Measurements from ENCODE around the gene CD109.
"Not testable (repeated sequence)": the region's sequence is repeated elsewhere in the genome, so short reads cannot be mapped to it uniquely, and the experiment has no call there.

Gene CD109

DNA sequence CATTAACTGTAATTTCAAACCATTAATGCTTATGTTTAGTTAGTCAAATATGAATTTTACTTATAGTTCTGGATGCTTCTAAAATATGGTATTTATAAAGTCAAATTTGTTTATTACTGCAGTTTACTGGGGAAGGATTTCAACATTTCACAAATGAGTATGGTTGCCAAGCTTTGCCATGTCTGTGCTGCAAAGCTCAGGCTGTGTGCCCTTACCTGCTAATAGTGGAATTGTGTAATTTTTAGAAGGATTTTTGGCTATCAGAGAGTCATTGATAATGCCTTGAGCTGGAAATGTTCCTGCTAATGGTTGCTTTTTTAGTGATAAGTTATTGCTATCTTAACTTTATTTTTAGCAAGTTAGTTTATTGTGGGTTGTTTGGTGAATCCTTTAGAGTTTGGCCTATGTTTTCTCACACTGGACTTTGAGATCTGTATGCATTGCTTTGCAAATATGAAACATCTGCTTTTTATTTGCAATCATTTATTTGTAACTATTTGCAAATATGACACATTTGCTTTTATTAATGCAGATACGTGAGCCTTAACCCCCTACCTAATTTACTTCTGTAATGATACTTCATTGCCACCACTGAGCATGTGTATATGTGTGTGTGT, 105.8 kb downstream of the CD109 start:
- TF ChIP-seq POLR2A (IDR thresholded peaks at IDR 0.05; ENCODE audit: extremely low read depth, insufficient read length), result no peak
- TF ChIP-seq, protein P1, sequence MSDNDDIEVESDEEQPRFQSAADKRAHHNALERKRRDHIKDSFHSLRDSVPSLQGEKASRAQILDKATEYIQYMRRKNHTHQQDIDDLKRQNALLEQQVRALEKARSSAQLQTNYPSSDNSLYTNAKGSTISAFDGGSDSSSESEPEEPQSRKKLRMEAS (IDR thresholded peaks at IDR 0.05; ENCODE audit: low read depth, low read length), result no peak
- TF ChIP-seq, protein P2, sequence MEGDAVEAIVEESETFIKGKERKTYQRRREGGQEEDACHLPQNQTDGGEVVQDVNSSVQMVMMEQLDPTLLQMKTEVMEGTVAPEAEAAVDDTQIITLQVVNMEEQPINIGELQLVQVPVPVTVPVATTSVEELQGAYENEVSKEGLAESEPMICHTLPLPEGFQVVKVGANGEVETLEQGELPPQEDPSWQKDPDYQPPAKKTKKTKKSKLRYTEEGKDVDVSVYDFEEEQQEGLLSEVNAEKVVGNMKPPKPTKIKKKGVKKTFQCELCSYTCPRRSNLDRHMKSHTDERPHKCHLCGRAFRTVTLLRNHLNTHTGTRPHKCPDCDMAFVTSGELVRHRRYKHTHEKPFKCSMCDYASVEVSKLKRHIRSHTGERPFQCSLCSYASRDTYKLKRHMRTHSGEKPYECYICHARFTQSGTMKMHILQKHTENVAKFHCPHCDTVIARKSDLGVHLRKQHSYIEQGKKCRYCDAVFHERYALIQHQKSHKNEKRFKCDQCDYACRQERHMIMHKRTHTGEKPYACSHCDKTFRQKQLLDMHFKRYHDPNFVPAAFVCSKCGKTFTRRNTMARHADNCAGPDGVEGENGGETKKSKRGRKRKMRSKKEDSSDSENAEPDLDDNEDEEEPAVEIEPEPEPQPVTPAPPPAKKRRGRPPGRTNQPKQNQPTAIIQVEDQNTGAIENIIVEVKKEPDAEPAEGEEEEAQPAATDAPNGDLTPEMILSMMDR (IDR thresholded peaks at IDR 0.05; ENCODE audit: low read depth, low read length), result no peak
- TF ChIP-seq MYC (IDR thresholded peaks at IDR 0.05; ENCODE audit: low read depth, low read length), result no peak
- no peak overlapping the region for H3K4me3 ChIP-seq (ENCODE audit: low read depth, low read length)
- DNase-seq (ENCODE audit: low read depth), result no peak

DNA sequence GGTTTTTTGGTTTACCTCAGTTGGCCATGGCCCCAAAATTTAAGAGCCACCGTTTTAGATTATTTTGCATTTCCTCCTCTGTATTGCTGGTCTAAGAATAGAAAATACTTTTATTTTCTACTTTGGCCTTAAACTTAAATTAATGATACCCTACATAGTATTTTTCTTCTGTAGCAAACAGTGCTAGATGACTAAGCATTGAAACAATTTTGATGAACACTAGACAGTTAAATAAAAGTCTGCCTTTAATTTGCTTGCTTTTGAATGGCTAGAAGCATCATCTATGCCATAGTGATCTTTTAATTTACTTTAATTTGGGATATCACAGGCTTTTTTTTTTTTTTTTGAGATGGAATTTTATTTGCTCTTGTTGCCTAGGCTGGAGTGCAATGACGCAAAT, 106.4 kb downstream of the CD109 start:
- no peak for DNase-seq (ENCODE audit: low read depth)
- TF ChIP-seq POLR2A (IDR thresholded peaks at IDR 0.05; ENCODE audit: extremely low read depth, insufficient read length) (no peak), MYC (IDR thresholded peaks at IDR 0.05; ENCODE audit: low read depth, low read length) (no peak)
- TF ChIP-seq, protein P1 (IDR thresholded peaks at IDR 0.05; ENCODE audit: low read depth, low read length), result no peak
- TF ChIP-seq, protein P2 (IDR thresholded peaks at IDR 0.05; ENCODE audit: low read depth, low read length), result no peak
- no peak overlapping the region for H3K4me3 ChIP-seq (ENCODE audit: low read depth, low read length)

DNA sequence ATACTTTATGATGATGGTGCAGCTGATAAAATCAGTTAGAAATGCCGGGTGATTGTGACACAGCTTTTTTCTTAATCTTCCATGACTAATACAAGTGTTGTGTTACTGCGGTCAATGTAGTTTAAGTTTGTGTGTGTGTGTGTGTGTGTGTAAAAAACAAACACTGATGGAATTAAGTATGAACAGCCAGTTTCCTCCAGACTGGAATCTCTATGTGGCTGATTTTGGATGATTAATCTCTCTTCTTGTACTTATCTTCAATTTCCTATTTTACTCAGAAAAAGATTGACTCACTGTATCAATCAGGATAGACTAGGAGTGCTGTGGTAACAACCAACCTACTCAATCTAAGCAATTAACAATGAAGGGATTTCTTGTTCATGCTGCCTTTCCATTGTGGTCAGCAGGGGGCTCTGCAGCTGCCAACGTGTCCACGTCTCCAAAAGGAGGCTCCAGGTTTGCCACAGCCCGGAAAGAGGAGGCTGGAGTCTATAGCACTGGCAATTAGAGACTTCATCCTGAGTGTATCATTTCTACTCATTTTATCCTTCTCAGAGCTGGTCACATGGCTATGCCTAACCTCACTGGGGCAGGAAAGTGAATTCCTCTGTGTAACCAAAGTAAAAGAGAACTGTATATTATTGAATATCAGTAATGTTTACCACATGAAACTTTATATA, 107.7 kb downstream of the CD109 start:
- H3K4me3 ChIP-seq (ENCODE audit: low read depth, low read length), result no peak overlapping the region
- TF ChIP-seq POLR2A (IDR thresholded peaks at IDR 0.05; ENCODE audit: extremely low read depth, insufficient read length) (no peak), MYC (IDR thresholded peaks at IDR 0.05; ENCODE audit: low read depth, low read length) (no peak)
- TF ChIP-seq, protein P2 (IDR thresholded peaks at IDR 0.05; ENCODE audit: low read depth, low read length), result peak; percentile 74
- TF ChIP-seq, protein P1 (IDR thresholded peaks at IDR 0.05; ENCODE audit: low read depth, low read length), result no peak
- DNase-seq (ENCODE audit: low read depth), result peak; percentile 49

DNA sequence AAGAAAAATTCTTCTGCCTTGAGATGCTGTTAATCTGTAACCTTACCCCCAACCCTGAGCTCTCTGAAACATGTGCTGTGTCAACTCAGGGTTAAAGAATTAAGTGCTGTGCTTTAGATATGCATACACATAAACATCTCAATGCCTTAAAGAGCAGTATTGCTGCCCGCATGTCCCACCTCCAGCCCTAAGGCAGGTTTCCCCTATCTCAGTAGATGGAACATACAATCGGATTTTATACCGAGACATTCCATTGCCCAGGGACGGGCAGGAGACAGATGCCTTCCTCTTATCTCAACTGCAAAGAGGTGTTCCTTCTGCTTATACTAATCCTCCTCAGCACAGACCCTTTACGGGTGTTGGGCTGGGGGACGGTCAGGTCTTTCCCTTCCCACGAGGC, 109.2 kb downstream of the CD109 start:
- H3K4me3 ChIP-seq (ENCODE audit: low read depth, low read length); DNase-seq (ENCODE audit: low read depth): not testable (repeated sequence)

DNA sequence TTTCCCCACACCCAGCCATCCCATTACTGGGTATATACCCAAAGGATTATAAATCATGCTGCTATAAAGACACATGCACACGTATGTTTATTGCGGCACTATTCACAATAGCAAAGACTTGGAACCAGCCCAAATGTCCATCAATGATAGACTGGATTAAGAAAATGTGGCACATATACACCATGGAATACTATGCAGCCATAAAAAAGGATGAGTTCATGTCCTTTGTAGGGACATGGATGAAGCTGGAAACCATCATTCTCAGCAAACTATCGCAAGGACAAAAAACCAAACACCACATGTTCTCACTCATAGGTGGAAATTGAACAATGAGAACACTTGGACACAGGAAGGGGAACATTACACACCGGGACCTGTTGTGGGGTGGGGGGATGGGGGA, 110.0 kb downstream of the CD109 start:
- DNase-seq (ENCODE audit: low read depth), result not testable (repeated sequence)

DNA sequence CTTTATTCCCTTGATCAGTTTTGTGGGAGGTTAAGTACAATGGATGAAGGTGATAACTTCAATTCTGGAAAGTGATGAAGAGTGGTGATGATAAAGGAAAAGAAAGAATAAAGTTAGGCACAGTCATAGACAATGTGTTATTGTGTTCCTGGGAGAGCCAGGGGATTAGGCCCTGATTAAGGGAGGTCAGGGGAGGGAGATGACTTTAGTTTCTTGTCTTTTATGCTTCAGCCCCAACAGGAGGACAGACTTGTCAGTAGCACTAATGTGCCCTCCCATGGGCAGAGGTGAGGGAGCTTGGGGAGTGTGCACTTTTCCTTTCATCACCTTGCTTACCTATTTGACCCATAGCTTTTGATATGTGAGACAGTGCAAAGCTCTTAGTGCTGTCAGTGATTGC, 115.7 kb downstream of the CD109 start:
- TF ChIP-seq, protein P2 (IDR thresholded peaks at IDR 0.05; ENCODE audit: low read depth, low read length), result no peak
- no peak for TF ChIP-seq POLR2A (IDR thresholded peaks at IDR 0.05; ENCODE audit: extremely low read depth, insufficient read length)
- TF ChIP-seq, protein P1 (IDR thresholded peaks at IDR 0.05; ENCODE audit: low read depth, low read length), result no peak
- H3K4me3 ChIP-seq (ENCODE audit: low read depth, low read length), result no peak overlapping the region
- DNase-seq (ENCODE audit: low read depth), result no peak

More for the DNA sequence above, 110.0 kb downstream of the CD109 start:
- not testable (repeated sequence) for H3K4me3 ChIP-seq (ENCODE audit: low read depth, low read length)

DNA sequence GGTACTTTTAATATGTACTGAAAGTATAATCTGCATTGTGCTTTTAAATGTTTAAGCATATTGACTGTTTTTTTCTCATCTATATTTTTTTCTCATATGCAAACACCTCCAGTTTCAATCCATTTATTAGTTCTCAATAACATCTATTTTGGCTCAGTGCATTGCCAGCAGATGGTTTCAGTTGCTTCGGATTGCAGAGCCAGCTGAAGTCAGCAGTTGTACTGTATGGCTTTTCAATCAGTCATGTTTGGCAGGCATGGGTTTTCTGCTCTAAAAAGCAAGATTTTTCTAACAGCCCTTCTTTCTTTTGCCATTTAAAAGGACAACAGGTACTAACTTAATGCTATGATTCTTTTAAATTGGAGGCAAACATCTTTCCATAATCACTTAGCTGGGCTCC, 121.2 kb downstream of the CD109 start:
- no peak for DNase-seq (ENCODE audit: low read depth)
- H3K4me3 ChIP-seq (ENCODE audit: low read depth, low read length), result no peak overlapping the region
- TF ChIP-seq, protein P2 (IDR thresholded peaks at IDR 0.05; ENCODE audit: low read depth, low read length), result no peak
- TF ChIP-seq POLR2A (IDR thresholded peaks at IDR 0.05; ENCODE audit: extremely low read depth, insufficient read length) (no peak), MYC (IDR thresholded peaks at IDR 0.05; ENCODE audit: low read depth, low read length) (no peak)
- TF ChIP-seq, protein P1 (IDR thresholded peaks at IDR 0.05; ENCODE audit: low read depth, low read length), result no peak

Measured in NB4 (cell line).